ELF-1 (cell line): ENCODE results near the gene EXD3.
A peak's percentile ranks its signal among the peaks of the same experiment; 100 is the strongest.
"Not testable (repeated sequence)": the region's sequence is repeated elsewhere in the genome, so short reads cannot be mapped to it uniquely, and the experiment has no call there.

Source experiments
- DNase-seq: peaks from one replicate; pipeline ENCODE4 v3.0.0-alpha.2; 2016; ENCODE audit warnings: low read depth, low spot score

Gene EXD3

GRCh38 chr9:137339908-137340462, 83.0 kb downstream of the EXD3 start:
- not testable (repeated sequence) for DNase-seq

GRCh38 chr9:137339045-137339907, 83.7 kb downstream of the EXD3 start:
- no peak for DNase-seq

- no peak for DNase-seq
These were observed 86.2 kb downstream of the EXD3 start for GRCh38 chr9:137336735-137337134.

GRCh38 chr9:137333016-137333671, 89.8 kb downstream of the EXD3 start:
- DNase-seq = no peak

GRCh38 chr9:137331929-137332328, 91.0 kb downstream of the EXD3 start:
- no peak for DNase-seq

GRCh38 chr9:137330689-137331088, 92.3 kb downstream of the EXD3 start:
- DNase-seq = no peak

- not testable (repeated sequence) for DNase-seq
These were observed 93.4 kb downstream of the EXD3 start for GRCh38 chr9:137329590-137329989.

- not testable (repeated sequence) for DNase-seq
These were observed 95.1 kb downstream of the EXD3 start for GRCh38 chr9:137327641-137328550.

- DNase-seq = no peak
These were observed 96.4 kb downstream of the EXD3 start for GRCh38 chr9:137326445-137327065.

GRCh38 chr9:137325799-137326198, 97.2 kb downstream of the EXD3 start:
- DNase-seq = no peak

GRCh38 chr9:137325124-137325523, 97.8 kb downstream of the EXD3 start:
- no peak for DNase-seq

GRCh38 chr9:137323531-137324331, 99.2 kb downstream of the EXD3 start:
- DNase-seq = no peak

- DNase-seq = no peak
These were observed 101.1 kb downstream of the EXD3 start for GRCh38 chr9:137321726-137322361.

- DNase-seq = peak; percentile 70
These were observed 102.2 kb downstream of the EXD3 start for GRCh38 chr9:137320555-137321384.

GRCh38 chr9:137319739-137320551, 103.0 kb downstream of the EXD3 start:
- no peak for DNase-seq

GRCh38 chr9:137319011-137319738, 103.8 kb downstream of the EXD3 start:
- DNase-seq = no peak

- DNase-seq = no peak
These were observed 104.4 kb downstream of the EXD3 start for GRCh38 chr9:137318602-137319001.
